ENCODE data around the gene BRD3OS.

DNA sequence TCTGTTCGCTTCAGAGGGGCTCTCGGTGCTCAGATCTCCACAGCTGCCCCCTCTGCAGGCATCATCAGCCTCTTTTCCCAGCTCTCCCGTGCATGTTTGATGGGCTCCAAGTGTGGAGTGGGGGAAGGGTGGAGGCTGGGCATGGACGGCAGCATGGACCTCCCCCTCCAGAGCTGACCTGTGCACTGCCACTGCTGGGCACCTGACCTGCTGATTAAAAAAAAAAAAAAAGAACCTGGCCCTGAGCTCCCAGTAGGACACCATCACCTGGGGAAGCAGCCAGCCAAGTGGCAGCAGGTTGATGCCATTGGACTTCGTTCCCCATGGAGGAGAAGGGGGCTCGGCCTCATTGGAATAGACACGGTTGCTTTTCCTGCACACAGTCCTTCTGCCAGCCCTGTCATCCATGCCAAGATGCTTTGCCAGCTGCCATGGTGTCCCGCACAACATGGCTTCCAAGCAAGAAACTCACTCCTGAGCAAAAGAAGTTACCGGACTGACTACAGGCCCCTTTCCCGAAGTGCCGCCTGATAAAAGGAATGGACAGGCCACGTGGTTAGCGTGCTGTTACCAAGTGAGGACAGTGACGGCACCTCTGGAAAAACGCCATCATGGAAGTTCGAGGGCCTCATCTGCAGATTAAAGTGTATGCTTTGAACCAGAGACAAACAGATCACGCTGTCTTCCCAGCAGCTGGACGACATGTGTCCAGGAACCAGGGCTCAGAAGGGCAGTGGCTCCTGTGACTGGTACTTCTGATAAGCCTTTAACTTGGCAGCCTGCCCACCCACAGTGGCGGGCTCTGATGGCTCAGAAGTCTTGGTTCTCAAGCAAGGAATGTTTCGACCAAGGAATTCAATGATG, 14.7 kb upstream of the BRD3OS start:
- TF ChIP-seq, protein P1, sequence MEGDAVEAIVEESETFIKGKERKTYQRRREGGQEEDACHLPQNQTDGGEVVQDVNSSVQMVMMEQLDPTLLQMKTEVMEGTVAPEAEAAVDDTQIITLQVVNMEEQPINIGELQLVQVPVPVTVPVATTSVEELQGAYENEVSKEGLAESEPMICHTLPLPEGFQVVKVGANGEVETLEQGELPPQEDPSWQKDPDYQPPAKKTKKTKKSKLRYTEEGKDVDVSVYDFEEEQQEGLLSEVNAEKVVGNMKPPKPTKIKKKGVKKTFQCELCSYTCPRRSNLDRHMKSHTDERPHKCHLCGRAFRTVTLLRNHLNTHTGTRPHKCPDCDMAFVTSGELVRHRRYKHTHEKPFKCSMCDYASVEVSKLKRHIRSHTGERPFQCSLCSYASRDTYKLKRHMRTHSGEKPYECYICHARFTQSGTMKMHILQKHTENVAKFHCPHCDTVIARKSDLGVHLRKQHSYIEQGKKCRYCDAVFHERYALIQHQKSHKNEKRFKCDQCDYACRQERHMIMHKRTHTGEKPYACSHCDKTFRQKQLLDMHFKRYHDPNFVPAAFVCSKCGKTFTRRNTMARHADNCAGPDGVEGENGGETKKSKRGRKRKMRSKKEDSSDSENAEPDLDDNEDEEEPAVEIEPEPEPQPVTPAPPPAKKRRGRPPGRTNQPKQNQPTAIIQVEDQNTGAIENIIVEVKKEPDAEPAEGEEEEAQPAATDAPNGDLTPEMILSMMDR (IDR thresholded peaks at IDR 0.05), result no peak
- TF ChIP-seq POLR2A (IDR thresholded peaks at IDR 0.05), result no peak

All from esophagus squamous epithelium (tissue), 4 donors.